Measurements from ENCODE around the gene MRPS6. TPM values are rescaled to one million over a fixed set of nuclear protein-coding genes. Genes with fewer than 3 reads are reported as not detected.

The MRPS6 gene
- total and polyA plus RNA-seq, 2 experiments from 2014 or later: 54.9 to 201 TPM

GRCh38 chr21:34112316-34113033, 39.1 kb downstream of the MRPS6 start:
- Histone ChIP-seq H3K79me2 (peaks cover 86% of the 10 kb centered on the region), H3K27me3 (no peaks in the 10 kb centered on the region), H4K20me1 (ENCODE audit: insufficient read depth, poor library complexity, severe bottlenecking) (no peaks in the 10 kb centered on the region), H3K9me2 (replicated peaks; ENCODE audit: insufficient read depth) (no peaks in the 10 kb centered on the region), H3K4me1 (ENCODE audit: insufficient read depth) (no peaks in the 10 kb centered on the region), H3K27ac (no peak overlapping the region), H2AFZ (no peak overlapping the region), H3K9me3 (ENCODE audit: low read depth) (no peaks in the 10 kb centered on the region), H3K36me3 (replicated peaks; ENCODE audit: insufficient read depth, low read depth) (no peaks in the 10 kb centered on the region), H3K4me2 (no peak overlapping the region), H3K4me3 (no peak overlapping the region)
- no peak for TF ChIP-seq EZH2phosphoT487 (IDR thresholded peaks at IDR 0.05; ENCODE audit: low read depth, severe bottlenecking, unreplicated experiment)
- no peak for TF ChIP-seq EZH2 (IDR thresholded peaks at IDR 0.05; ENCODE audit: borderline replicate concordance)
- no peak for TF ChIP-seq CTCF (IDR thresholded peaks at IDR 0.05; ENCODE audit: poor library complexity)
- 87% methylated on average over 6 of the region's 6 CpGs for WGBS (ENCODE audit: low lambda C conversion rate, missing lambda C conversion rate)
- DNase-seq (ENCODE audit: low spot score): no peak

GRCh38 chr21:34113842-34114241, 40.5 kb downstream of the MRPS6 start:
- Histone ChIP-seq H3K9me2 (replicated peaks; ENCODE audit: insufficient read depth) (no peaks in the 10 kb centered on the region), H3K27me3 (no peaks in the 10 kb centered on the region), H3K27ac (no peak overlapping the region), H2AFZ (no peak overlapping the region), H3K36me3 (replicated peaks; ENCODE audit: insufficient read depth, low read depth) (no peaks in the 10 kb centered on the region), H3K4me2 (no peak overlapping the region), H3K9me3 (ENCODE audit: low read depth) (no peaks in the 10 kb centered on the region), H4K20me1 (ENCODE audit: insufficient read depth, poor library complexity, severe bottlenecking) (no peaks in the 10 kb centered on the region), H3K79me2 (peaks cover 87% of the 10 kb centered on the region), H3K4me3 (no peak overlapping the region), H3K4me1 (ENCODE audit: insufficient read depth) (no peaks in the 10 kb centered on the region)
- no peak for DNase-seq (ENCODE audit: low spot score)
- TF ChIP-seq EZH2phosphoT487 (IDR thresholded peaks at IDR 0.05; ENCODE audit: low read depth, severe bottlenecking, unreplicated experiment) (no peak), EZH2 (IDR thresholded peaks at IDR 0.05; ENCODE audit: borderline replicate concordance) (no peak), CTCF (IDR thresholded peaks at IDR 0.05; ENCODE audit: poor library complexity) (no peak)
- 50% methylated on average over 2 of the region's 2 CpGs for WGBS (ENCODE audit: low lambda C conversion rate, missing lambda C conversion rate)

GRCh38 chr21:34115160-34115559, 41.8 kb downstream of the MRPS6 start:
- Histone ChIP-seq H3K4me2 (no peak overlapping the region), H3K9me2 (replicated peaks; ENCODE audit: insufficient read depth) (no peaks in the 10 kb centered on the region), H3K79me2 (peaks cover 87% of the 10 kb centered on the region), H3K4me1 (ENCODE audit: insufficient read depth) (no peaks in the 10 kb centered on the region), H3K27ac (no peak overlapping the region), H3K36me3 (replicated peaks; ENCODE audit: insufficient read depth, low read depth) (no peaks in the 10 kb centered on the region), H2AFZ (no peak overlapping the region), H3K4me3 (no peak overlapping the region), H3K27me3 (no peaks in the 10 kb centered on the region), H4K20me1 (ENCODE audit: insufficient read depth, poor library complexity, severe bottlenecking) (no peaks in the 10 kb centered on the region), H3K9me3 (ENCODE audit: low read depth) (no peaks in the 10 kb centered on the region)
- no peak for TF ChIP-seq EZH2 (IDR thresholded peaks at IDR 0.05; ENCODE audit: borderline replicate concordance)
- no peak for TF ChIP-seq CTCF (IDR thresholded peaks at IDR 0.05; ENCODE audit: poor library complexity)
- TF ChIP-seq EZH2phosphoT487 (IDR thresholded peaks at IDR 0.05; ENCODE audit: low read depth, severe bottlenecking, unreplicated experiment): no peak
- no peak for DNase-seq (ENCODE audit: low spot score)
- WGBS (ENCODE audit: low lambda C conversion rate, missing lambda C conversion rate): 93% methylated on average over 1 of the region's 1 CpG

Measured in hepatocyte (in vitro differentiated cells).